Activated CD8-positive, alpha-beta memory T cell treated with anti-CD3 and anti-CD28 coated beads, Interleukin-2, amount 50 U/mL, for 48 hours (primary cell): ENCODE measurements around the gene SMIM38.

Experiments
- DNase-seq: peaks from one replicate; pipeline ENCODE4 v3.0.0-alpha.2; 2020

The SMIM38 gene

DNA sequence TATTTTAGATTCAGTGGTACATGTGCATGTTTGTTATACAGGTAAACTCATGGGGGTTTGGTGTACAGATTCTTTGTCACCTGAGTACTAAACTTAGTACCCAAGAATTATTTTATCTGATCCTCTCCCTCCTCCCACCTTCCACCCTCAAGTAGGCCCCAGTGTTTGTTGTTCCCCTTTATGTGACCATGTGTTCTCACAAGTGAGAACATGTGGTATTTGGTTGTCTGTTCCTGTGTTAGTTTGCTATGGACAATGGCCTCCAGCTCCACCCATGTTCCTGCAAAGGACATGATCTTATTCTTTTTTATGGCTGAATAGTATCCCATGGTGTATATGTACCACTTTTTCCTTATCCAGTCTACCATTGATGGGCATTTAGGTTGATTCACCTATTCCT, 6.8 kb downstream of the SMIM38 start:
- no peak for DNase-seq

DNA sequence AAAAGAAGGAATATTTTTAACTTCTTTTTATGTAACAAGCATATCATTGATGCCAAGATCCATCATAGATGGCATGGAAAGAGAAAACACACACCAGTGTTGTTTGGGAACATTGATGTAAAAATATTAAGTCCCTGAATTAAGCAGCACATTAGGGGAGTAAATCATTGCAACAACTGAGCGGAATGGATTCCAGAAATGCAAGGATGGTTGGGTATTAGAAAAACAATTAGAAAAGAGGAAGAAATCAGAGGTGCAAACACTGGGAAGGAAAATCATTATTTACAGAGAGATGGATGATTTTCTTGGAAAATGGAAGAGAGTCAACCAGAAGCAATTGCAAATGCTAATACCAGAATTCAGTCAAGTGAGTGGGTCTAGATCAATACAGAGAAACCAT, 8.1 kb downstream of the SMIM38 start:
- no peak for DNase-seq

DNA sequence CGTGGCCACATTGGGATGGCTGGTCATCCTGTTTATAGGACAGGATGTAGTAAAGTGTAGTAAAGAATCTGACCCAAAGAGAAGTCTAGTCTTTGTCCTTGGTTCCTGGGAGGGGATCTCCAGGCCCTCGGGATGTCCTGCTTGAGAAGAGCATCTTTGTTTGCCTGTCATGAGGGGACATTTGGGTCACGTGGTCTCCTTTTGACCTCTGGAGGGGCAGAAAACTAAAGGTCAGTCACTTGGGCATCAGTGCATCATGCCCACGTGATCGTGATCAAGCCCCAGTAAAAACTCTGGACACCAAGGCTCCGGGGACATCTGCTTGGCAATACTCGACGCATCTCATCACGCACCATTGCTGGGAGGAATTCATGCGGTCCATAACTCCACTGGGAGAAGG, 9.1 kb downstream of the SMIM38 start:
- no peak for DNase-seq

DNA sequence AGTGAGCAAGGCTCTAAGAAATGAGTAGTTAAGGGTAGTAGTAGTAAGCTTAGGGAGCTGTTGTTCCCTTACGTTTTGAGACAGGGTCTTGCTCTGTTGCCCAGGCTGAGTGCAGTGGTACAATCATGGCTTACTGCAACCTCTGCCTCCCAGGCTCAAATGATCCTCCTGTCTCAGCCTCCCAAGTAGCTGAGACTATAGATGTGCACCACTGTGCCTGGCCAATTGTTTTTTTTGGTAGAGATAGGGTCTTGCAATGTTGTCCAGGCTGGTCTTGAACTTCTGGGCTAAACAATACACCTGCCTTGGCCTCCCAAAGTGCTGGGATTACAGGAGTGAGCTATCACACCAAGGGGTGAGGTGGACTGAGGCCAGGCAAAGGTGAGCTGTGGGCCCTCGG, 10.0 kb downstream of the SMIM38 start:
- no peak for DNase-seq

DNA sequence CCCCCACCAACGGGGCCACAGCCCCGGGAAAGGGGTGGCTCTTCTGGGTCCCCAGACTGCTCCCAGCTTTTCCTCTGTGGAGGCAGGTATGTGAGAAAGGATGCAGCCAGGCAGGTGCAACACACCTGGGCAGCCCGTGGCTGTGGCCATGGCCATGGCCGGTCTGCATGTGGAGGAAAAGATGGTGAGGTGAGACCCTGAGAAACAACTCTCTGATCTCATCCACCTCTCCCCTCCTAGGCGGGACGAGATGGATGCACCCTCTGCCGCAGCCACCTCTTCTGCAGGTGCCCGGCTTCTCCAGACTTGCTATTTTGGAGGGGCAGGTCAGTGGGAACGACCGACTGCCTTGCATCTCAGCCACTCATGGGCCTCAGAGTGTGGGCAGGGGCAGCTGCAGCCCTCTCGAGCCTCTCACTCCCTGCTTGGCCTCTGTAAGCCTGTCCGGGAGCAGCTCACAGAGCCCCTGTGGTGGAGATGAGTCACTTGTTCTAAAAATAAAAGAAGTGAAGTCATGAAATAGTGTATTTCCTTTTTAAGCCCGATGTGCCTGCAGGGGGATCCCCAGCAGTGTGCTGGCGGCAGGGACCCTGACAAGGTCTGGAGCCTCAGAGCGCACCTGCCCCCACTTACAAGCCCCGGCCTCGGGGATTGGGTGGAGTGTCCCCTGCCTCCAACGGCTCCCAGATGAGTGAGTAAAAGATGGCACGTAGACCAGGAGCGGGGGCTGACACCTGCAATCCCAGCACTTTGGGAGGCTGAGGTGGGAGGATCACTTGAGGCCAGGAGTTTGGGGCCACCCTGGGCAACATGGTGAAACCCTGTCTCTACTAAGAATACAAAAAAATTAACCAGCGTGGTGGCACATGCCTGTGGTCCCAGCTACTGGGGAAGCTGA, 10.7 kb downstream of the SMIM38 start:
- peak; percentile 80 for DNase-seq

DNA sequence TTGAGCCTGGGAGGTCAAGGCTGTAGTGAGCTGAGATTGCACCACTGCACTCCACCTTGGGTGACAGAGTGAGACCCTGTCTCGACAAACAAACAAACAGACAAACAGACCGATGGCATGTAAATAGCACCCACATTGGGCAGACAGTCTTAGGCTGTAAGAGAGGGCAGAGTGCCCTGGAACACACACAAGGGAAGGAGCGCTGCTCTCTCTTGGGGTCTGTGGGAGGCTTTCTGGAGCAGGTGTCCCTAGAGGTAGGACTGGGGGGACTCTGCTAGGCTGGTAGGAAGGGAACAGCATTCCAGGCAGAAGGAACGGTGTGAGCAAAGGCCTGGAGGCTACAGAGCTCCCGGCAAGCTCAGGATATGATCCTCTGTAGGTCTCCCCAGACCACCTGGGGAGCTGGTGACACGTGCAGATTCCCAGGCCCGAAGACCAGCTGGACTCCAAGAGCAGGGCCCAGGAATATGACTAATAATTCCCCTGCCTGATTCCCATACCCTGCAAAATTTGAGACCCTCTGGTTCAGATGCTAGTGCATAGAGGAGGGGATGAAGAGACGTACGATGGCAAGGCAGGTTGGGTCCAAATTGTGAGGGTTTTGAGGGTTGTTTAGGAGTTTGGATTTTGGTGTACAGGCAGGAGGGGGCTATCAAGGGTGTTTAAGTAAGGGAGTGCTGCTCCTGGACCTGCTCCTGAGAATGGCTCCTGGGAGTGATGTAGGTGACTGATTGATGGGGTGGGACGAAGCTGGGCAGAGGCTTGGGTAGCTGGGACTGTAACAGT, 11.6 kb downstream of the SMIM38 start:
- no peak for DNase-seq

DNA sequence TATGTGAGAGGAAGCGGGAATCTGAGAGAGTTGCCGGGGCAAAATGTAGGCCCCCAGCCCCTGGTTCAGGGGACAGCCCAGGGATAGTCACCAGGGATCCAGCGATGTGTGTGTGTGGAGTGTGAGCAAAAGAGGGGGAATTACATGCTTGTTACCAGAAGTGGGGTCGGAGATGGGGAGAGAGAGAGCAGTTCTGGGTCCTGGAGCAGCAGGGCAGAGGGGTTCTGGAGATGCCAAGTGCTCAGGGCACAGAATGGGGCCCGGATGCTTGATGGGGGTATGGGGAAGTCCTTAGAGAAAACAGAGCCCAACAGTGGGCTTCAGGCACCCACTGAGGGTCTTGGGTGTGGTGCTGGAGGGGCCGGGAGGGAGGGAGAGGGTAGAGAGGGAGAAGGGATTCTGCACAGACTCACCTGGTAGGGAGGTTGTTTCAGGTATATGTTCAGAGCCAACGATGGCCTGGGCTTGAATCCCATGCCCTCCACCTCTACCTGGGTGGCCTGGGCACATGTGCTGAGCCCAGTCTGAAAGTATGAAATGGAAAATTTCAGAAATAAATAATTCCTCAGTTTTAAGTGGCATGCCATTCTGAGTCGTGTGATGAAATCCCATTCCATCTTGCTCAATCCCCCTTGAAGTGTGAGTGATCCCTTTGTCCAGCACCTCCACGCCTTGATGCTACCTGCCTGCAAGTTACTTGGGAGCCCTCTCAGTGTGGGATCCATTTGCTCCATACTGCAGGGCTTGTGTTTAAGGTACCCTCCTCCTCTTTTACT, 12.4 kb downstream of the SMIM38 start:
- no peak for DNase-seq

DNA sequence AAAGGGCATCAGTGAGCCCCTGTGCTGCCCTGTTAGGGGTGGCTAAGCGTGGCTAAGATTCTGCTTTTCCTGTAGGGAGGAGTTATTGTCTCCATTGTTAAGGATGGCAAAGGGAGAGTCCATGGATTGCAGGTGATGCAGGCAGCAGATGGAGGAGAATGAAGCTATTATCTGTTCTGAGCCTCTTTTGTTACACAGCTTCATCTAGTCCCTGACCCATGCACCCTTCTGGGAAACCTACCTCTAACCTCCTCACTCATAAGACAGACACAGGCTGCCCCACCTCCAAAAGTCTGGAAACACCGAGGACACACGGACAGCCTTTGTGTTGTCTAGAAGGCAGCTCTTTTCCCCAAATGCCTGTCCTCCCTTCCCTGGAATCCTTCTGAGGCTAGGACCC, 13.7 kb downstream of the SMIM38 start:
- DNase-seq = no peak

DNA sequence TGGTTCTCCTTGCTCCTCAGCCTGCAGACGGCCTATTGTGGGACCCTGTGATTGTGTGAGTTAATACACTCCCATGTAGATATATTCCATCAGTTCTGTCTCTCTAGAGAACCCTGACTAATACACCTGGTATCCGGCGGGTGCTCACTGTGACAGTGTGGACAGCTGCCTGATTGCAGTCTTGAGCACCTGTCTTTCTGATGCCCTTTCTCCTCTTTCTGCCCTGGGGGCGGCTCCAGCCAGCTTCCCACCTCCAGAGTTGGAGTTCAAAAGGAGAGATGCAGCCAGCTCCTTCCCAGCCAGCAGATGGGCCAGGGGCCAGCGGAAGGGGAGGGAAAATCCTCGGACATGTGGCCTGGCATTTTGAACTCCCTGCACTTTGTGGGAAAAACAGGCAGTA, 15.0 kb downstream of the SMIM38 start:
- DNase-seq = no peak

DNA sequence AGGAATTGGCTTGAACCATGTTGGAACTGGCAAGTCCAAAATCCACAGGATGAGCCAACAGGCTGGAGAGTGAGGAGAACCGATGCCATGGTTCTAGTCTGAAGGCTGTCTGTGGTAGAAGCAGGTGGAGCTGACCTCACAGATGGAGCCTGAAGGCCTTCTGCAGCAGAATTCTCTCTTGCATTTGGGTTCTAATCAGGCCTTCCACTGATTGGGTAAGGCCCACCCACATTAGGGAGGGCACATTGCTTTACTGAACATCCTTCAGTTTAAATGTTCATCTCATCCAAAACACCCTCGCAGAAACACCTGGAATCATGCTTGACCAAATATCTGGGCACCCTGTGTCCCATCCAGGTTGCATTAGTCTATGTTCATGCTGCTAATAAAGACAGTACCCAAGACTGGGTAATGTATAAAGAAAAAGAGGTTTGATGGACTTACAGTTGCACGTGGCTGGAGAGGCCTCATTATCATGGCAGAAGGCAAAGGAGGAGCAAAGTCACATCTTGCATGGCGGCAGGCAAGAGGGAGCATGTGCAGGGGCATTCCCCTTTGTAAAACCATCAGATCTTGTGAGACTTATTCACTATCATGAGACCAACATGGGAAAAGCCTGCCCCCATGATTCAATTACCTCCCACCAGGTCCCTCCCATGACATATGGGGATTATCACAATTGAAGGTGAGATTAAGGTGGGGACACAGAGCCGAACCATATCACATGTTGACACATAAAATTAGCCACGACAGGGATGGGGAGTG, 15.9 kb downstream of the SMIM38 start:
- DNase-seq = no peak

DNA sequence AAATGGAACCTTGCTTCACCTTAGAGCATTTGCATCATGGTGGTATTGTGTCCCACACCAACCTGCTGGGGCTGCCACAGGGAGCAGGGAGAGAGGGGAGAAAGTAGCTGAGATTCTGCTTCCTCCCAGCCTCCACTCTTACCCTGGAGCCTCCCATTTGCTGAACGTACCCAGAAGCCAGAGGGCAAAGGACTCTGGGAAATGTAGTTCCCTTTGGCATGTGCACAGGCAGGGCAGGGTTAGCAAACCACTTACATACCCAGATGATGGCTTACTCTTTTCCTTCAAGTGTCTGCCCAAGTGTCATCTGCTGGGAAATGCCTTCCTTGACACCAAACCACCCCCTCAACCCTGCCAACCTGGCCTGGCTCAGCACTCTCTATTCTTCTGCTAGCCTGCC, 16.9 kb downstream of the SMIM38 start:
- no peak for DNase-seq

DNA sequence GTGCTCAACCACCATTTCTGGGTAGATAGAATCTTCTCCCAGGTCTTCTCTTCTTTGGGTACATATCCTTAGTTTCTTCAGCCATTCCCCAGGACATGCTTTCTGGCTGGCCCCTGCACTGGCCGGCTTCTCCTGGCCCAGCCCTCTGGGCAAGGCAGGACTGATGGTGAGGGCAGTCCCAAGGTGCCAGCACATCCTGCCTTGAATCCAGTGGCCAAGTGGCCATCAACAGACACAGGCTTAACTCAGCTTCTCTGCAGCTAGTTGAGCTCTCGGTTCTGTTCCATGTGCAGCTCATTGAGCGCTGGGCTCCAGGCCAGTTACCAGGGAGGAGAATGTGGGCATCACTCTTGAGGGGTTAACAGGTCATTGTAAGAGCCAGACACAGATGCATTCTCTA, 17.6 kb downstream of the SMIM38 start:
- no peak for DNase-seq

DNA sequence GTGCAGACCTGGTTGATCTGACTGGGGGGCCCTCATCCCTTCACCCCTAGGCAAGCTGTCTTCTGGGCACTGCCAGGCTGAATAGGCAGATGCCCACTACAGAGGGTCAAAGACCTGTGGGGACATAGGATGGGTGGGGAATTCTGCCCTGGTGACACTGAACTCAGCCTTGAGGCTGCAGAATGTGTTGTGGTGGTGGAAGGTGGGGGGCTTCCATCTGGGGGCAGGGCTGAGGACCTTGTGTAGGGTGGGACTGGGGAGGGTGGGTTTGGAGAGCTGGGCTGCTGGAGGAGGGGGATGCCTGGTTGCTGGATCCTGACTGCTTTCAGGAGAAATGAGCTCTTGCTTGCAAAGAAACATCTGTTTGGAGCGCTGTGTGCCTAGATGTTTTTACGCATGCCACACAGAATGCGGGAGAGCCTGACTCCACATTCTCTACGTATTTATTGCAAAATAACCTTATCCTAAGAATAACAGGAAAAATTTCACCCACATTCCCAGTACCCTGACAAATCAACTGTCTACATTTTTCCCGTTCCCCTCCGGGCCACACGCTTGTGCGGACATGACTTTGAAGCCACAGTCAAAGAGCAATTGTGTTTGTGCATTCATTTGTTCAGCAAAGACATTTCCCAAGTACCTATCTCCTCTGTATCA, 18.3 kb downstream of the SMIM38 start:
- DNase-seq = no peak

DNA sequence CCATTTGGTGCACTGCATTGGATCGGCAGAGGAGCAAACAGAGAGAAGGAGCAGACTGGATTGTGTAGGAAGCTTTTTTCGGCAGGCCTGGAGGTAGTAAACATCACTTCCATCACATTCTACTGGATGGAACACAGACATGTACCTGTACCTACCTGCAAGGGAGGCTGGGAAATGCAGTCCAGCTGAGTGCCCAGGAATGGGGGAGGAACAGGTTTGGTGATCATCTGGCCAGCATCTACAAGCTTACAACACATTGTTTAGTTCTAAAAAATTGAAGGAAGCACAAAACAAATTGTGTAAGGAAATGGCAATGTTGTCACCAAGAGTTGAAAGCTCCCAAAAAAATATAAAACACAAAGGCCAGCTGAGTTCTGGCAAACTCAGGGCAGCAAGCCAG, 19.1 kb downstream of the SMIM38 start:
- DNase-seq = no peak

DNA sequence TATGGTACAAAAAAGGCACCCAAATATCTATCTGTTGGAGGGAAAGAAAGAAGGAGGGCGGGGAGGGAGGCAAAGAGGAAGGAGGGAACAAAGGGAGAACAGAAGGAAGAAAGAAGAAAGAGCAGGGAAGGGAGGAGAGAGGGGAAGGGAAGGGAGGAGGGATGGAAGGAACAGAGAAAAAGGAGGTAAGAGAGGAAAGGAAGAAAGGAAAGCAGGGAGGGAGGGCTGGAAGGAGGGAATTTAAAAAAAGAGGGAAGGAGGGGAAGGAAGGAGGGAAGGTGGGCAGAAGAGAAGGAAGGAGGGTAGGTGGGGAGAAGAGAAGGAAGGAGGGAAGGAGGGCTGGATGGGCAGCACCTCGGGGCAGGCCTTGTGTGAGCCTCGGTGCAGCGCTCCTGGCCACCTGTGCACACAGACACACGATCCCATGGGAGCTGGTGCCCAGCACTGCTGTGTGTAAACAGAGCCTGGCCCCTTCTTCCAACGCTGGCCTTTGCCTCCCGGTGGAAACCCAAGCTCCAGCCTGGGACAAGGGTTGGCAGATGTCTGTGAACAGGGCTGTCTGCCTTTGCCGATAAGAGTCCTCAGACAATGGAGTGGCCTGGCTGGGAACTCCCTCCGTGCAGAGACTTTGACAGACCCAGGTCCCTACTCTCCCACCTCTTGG, 23.2 kb downstream of the SMIM38 start:
- DNase-seq = no peak

DNA sequence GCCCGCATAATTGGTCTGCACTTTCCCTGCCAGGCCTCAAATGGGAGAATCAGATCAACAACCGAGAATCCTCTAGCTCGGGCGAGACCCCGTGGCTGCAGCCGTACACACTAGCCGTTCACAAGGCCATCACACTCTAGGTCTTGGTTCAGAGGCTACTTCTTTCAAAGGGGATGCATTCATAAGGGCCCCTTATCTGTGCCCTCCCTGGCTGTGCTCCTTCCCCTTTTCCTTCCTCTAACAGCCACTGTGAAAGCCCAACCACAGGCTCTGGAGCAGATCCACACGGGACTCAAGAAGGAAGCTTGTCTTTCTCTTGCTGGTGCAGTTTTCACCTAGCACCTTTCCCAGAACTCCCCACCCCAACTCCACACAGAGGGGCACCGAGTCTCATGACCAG, 24.5 kb downstream of the SMIM38 start:
- no peak for DNase-seq

DNA sequence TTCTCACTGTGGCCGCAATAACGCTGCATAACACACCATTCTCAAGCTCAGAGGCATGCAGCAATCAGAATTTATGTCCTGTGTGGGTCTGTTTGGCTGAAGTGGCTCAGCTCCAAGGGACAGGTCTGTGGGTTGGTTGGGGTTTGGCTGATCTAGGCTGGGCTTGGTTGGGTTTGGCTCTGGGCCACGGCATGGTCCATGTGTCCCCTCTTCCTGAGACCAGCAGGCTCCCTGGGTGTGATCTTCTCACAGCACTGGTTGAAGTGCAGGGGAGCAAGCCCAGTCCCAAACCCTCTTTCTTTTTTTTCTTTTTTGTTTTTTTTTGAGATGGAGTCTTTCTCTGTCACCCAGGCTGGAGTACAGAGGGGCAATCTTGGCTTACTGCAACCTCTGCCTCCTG, 25.0 kb downstream of the SMIM38 start:
- DNase-seq = no peak

DNA sequence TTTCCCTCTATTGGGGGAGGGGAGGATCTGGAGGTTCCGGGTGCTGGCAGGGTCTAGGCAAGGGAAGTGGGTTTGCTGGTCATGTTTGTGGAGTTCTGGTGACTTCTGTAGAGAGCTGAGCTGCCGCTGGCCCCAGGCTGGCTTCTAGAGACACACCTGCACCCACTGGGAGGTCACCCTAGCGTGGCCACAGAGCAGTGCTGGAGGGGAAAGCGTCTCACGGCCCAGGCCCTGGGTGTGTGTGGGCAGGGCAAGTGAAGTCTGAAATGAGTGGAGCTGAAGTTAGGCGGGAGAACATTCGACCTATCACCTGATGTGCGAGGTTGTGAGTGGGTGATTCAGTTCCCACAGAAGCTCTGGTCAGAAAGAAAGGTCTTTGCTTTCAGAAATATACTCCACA, 27.9 kb downstream of the SMIM38 start:
- no peak for DNase-seq

DNA sequence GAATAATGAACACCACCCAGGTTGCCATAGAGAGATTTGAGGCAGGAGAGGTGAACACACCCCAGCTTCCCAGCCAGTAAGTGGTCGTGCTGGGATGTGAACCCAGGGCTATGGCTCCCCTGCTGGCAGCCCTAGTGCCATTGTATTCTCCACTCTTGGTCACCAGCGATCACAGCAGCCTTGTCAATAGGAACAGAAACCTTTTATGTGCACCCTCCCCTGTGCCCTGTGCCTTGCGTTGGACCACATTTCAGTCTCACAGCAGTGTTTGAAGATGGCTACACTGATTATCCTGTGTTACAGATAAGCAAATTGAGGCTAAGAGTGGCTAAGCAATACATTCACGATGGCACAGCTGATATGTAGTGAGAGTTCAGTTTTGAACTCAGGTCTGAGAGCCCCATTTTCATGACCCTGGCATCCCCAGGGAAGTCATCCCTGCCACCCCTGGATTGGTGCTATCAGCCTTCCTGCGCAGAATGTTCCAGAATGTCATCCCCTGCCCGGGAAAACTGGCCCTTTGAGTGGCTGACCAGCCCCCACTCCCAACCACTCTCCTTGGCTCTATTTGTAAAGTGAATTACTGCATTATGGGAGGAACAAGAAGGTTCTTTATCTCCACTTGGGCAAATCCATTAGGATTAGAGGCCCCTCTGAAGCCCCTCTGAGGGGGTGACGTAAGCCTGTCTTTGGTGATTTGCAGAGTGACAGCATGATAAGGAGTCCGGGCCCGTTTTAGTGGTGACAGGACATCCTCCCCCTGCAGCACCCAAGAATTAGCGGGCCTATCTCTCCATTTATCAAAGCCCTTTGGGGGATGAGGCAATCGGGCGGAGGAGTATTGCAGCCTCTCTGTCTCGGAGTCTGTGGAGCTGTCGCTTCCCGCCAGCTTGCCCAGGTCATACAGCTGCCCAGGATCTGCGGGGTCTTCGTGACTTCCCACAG, 30.9 kb downstream of the SMIM38 start:
- no peak for DNase-seq

DNA sequence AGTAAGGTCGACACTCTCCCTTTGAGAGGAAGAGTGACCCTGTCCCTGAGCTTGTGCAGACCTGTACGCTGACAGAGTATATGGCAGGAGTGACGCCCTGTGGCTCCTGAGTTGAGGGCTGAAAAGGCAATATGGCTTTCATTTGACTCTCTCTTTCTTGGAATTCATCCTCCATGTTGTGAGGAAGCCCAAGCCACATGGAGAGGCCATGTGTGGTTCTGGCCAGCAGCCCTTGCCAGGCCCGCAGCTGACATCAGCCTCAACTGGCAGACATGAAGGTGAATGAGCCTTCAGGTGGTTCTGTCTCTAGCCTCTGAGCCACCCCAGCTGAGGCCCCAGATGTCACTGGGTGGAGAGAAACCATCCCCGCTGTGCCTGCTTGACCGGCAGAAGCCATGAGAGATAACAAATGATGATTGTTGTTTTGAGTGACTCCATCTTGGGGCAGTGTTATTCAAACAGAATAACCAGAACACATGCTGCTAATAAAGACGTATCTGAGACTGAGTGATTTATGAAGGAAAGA, 31.9 kb downstream of the SMIM38 start:
- no peak for DNase-seq
